ENCODE data around the gene OPTC.

Gene OPTC

GRCh38 chr1:203534526-203534925, 40.6 kb downstream of the OPTC start:
- no peaks in the 10 kb centered on the region for H3K4me1 ChIP-seq
- no peak for TF ChIP-seq CTCF (IDR thresholded peaks at IDR 0.05; ENCODE audit: low read depth, low read length)
- no peaks in the 10 kb centered on the region for H3K36me3 ChIP-seq
- H3K27me3 ChIP-seq, result no peaks in the 10 kb centered on the region
- H3K9me3 ChIP-seq, result no peaks in the 10 kb centered on the region
- H3K4me3 ChIP-seq (ENCODE audit: low read depth, low read length), result no peak overlapping the region
- DNase-seq, result no peak

GRCh38 chr1:203536575-203536974, 42.6 kb downstream of the OPTC start:
- no peak overlapping the region for H3K4me3 ChIP-seq (ENCODE audit: low read depth, low read length)
- H3K4me1 ChIP-seq, result no peaks in the 10 kb centered on the region
- H3K27me3 ChIP-seq, result no peaks in the 10 kb centered on the region
- H3K9me3 ChIP-seq, result no peaks in the 10 kb centered on the region
- DNase-seq, result no peak
- no peaks in the 10 kb centered on the region for H3K36me3 ChIP-seq
- no peak for TF ChIP-seq CTCF (IDR thresholded peaks at IDR 0.05; ENCODE audit: low read depth, low read length)

GRCh38 chr1:203536980-203537455, 43.1 kb downstream of the OPTC start:
- H3K9me3 ChIP-seq, result no peaks in the 10 kb centered on the region

GRCh38 chr1:203537806-203538464, 44.0 kb downstream of the OPTC start:
- H3K4me1 ChIP-seq, result no peaks in the 10 kb centered on the region
- H3K4me3 ChIP-seq (ENCODE audit: low read depth, low read length), result no peak overlapping the region
- H3K27me3 ChIP-seq, result no peaks in the 10 kb centered on the region
- DNase-seq, result no peak
- TF ChIP-seq CTCF (IDR thresholded peaks at IDR 0.05; ENCODE audit: low read depth, low read length), result no peak
- H3K9me3 ChIP-seq, result no peaks in the 10 kb centered on the region
- H3K36me3 ChIP-seq, result no peaks in the 10 kb centered on the region

More at GRCh38 chr1:203536980-203537455, 43.1 kb downstream of the OPTC start:
- Histone ChIP-seq H3K27me3 (no peaks in the 10 kb centered on the region), H3K4me3 (ENCODE audit: low read depth, low read length) (no peak overlapping the region), H3K4me1 (no peaks in the 10 kb centered on the region), H3K36me3 (no peaks in the 10 kb centered on the region)
- TF ChIP-seq CTCF (IDR thresholded peaks at IDR 0.05; ENCODE audit: low read depth, low read length), result no peak
- DNase-seq, result no peak

GRCh38 chr1:203538726-203539125, 44.8 kb downstream of the OPTC start:
- no peaks in the 10 kb centered on the region for H3K27me3 ChIP-seq
- no peaks in the 10 kb centered on the region for H3K4me1 ChIP-seq
- DNase-seq, result no peak
- H3K9me3 ChIP-seq, result no peaks in the 10 kb centered on the region
- no peak for TF ChIP-seq CTCF (IDR thresholded peaks at IDR 0.05; ENCODE audit: low read depth, low read length)
- H3K36me3 ChIP-seq, result no peaks in the 10 kb centered on the region
- H3K4me3 ChIP-seq (ENCODE audit: low read depth, low read length), result no peak overlapping the region

GRCh38 chr1:203539831-203540546, 46.0 kb downstream of the OPTC start:
- Histone ChIP-seq H3K4me3 (ENCODE audit: low read depth, low read length) (no peak overlapping the region), H3K9me3 (no peaks in the 10 kb centered on the region), H3K4me1 (no peaks in the 10 kb centered on the region)

More at GRCh38 chr1:203539831-203540546, 46.0 kb downstream of the OPTC start:
- TF ChIP-seq CTCF (IDR thresholded peaks at IDR 0.05; ENCODE audit: low read depth, low read length), result no peak
- Histone ChIP-seq H3K36me3 (no peaks in the 10 kb centered on the region), H3K27me3 (no peaks in the 10 kb centered on the region)
- no peak for DNase-seq
